ENCODE measurements around the gene KNDC1. TPM values are rescaled to one million over a fixed set of nuclear protein-coding genes. Genes with fewer than 3 reads are reported as not detected.

Gene KNDC1
- total RNA-seq, 1 experiment from 2014 or later = 1.2 TPM

GRCh38 chr10:133242611-133243356 is 82.8 kb downstream of the KNDC1 start:
- DNase-seq = no peak
- intact Hi-C loops (cut with micrococcal nuclease; ENCODE audit: unreplicated experiment) = no loop called here
- no peak overlapping the region for H3K27ac Mint-ChIP-seq (ENCODE audit: unreplicated experiment)
- CTCF ChIA-PET = no interaction called here
- H3K36me3 Mint-ChIP-seq (ENCODE audit: insufficient read depth, unreplicated experiment) = no peaks in the 10 kb centered on the region
- BruUV-seq (replicated peaks) = no TSS peak
- no peak overlapping the region for H3K4me3 Mint-ChIP-seq (ENCODE audit: low read depth, unreplicated experiment)
- H3K27me3 Mint-ChIP-seq (ENCODE audit: unreplicated experiment) = peaks cover 54% of the 10 kb centered on the region
- TF ChIP-seq, protein P1, sequence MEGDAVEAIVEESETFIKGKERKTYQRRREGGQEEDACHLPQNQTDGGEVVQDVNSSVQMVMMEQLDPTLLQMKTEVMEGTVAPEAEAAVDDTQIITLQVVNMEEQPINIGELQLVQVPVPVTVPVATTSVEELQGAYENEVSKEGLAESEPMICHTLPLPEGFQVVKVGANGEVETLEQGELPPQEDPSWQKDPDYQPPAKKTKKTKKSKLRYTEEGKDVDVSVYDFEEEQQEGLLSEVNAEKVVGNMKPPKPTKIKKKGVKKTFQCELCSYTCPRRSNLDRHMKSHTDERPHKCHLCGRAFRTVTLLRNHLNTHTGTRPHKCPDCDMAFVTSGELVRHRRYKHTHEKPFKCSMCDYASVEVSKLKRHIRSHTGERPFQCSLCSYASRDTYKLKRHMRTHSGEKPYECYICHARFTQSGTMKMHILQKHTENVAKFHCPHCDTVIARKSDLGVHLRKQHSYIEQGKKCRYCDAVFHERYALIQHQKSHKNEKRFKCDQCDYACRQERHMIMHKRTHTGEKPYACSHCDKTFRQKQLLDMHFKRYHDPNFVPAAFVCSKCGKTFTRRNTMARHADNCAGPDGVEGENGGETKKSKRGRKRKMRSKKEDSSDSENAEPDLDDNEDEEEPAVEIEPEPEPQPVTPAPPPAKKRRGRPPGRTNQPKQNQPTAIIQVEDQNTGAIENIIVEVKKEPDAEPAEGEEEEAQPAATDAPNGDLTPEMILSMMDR (IDR thresholded peaks at IDR 0.05; ENCODE audit: unreplicated experiment) = no peak
- H3K9me3 Mint-ChIP-seq (ENCODE audit: low read depth, unreplicated experiment) = no peaks in the 10 kb centered on the region
- peaks cover 8% of the 10 kb centered on the region for H3K4me1 Mint-ChIP-seq (ENCODE audit: low read depth, unreplicated experiment)

- intact Hi-C loops (cut with micrococcal nuclease; ENCODE audit: unreplicated experiment) = no loop called here
- H3K27me3 Mint-ChIP-seq (ENCODE audit: unreplicated experiment) = peaks cover 50% of the 10 kb centered on the region
- no peak overlapping the region for H3K4me3 Mint-ChIP-seq (ENCODE audit: low read depth, unreplicated experiment)
- H3K9me3 Mint-ChIP-seq (ENCODE audit: low read depth, unreplicated experiment) = no peaks in the 10 kb centered on the region
- H3K4me1 Mint-ChIP-seq (ENCODE audit: low read depth, unreplicated experiment) = peaks cover 8% of the 10 kb centered on the region
- no TSS peak for BruUV-seq (replicated peaks)
- TF ChIP-seq, protein P1 (IDR thresholded peaks at IDR 0.05; ENCODE audit: unreplicated experiment) = no peak
- H3K36me3 Mint-ChIP-seq (ENCODE audit: insufficient read depth, unreplicated experiment) = no peaks in the 10 kb centered on the region
- CTCF ChIA-PET = no interaction called here
- no peak overlapping the region for H3K27ac Mint-ChIP-seq (ENCODE audit: unreplicated experiment)
- no peak for DNase-seq
Observed at GRCh38 chr10:133243593-133243992, 83.6 kb downstream of the KNDC1 start.

GRCh38 chr10:133245439-133246235 is 85.6 kb downstream of the KNDC1 start:
- Mint-ChIP-seq H3K4me3 (ENCODE audit: low read depth, unreplicated experiment) (no peak overlapping the region), H3K9me3 (ENCODE audit: low read depth, unreplicated experiment) (no peaks in the 10 kb centered on the region), H3K4me1 (ENCODE audit: low read depth, unreplicated experiment) (peaks cover 17% of the 10 kb centered on the region), H3K36me3 (ENCODE audit: insufficient read depth, unreplicated experiment) (no peaks in the 10 kb centered on the region), H3K27ac (ENCODE audit: unreplicated experiment) (no peak overlapping the region), H3K27me3 (ENCODE audit: unreplicated experiment) (peaks cover 55% of the 10 kb centered on the region)
- BruUV-seq (replicated peaks) = no TSS peak
- CTCF ChIA-PET = no interaction called here
- no peak for DNase-seq
- TF ChIP-seq, protein P1 (IDR thresholded peaks at IDR 0.05; ENCODE audit: unreplicated experiment) = no peak
- intact Hi-C loops (cut with micrococcal nuclease; ENCODE audit: unreplicated experiment) = no loop called here

GRCh38 chr10:133246236-133246626 is 86.2 kb downstream of the KNDC1 start:
- CTCF ChIA-PET = no interaction called here
- H3K4me3 Mint-ChIP-seq (ENCODE audit: low read depth, unreplicated experiment) = no peak overlapping the region
- H3K27ac Mint-ChIP-seq (ENCODE audit: unreplicated experiment) = no peak overlapping the region
- intact Hi-C loops (cut with micrococcal nuclease; ENCODE audit: unreplicated experiment) = no loop called here
- no peak for DNase-seq
- H3K4me1 Mint-ChIP-seq (ENCODE audit: low read depth, unreplicated experiment) = peaks cover 17% of the 10 kb centered on the region
- no TSS peak for BruUV-seq (replicated peaks)
- TF ChIP-seq, protein P1 (IDR thresholded peaks at IDR 0.05; ENCODE audit: unreplicated experiment) = no peak
- H3K9me3 Mint-ChIP-seq (ENCODE audit: low read depth, unreplicated experiment) = no peaks in the 10 kb centered on the region
- H3K27me3 Mint-ChIP-seq (ENCODE audit: unreplicated experiment) = peaks cover 55% of the 10 kb centered on the region
- no peaks in the 10 kb centered on the region for H3K36me3 Mint-ChIP-seq (ENCODE audit: insufficient read depth, unreplicated experiment)

All from Calu3 (cell line).